Measurements from ENCODE around the gene USHBP1. TPM values are rescaled to one million over a fixed set of nuclear protein-coding genes. Genes with fewer than 3 reads are reported as not detected.

The USHBP1 gene
- total RNA-seq, 2 experiments from 2014 or later: 0.06 TPM; not detected in 1

GRCh38 chr19:17206736-17207581 is 57.6 kb downstream of the USHBP1 start:
- POLR2A ChIA-PET: no interaction called here

GRCh38 chr19:17205237-17206140 is 59.1 kb downstream of the USHBP1 start:
- ChIA-PET CTCF (interaction anchor here (0.6 to 1.9 kb wide), 4 partner anchors 9 to 107 kb away, joined by 4 to 7 read pairs (median 6); partner anchors contain the start of genes USE1 and USHBP1), POLR2A (no interaction called here)

More at GRCh38 chr19:17206736-17207581, 57.6 kb downstream of the USHBP1 start:
- CTCF ChIA-PET: interaction anchor here (1.8 kb wide), 1 partner anchor 58 kb away, joined by 7 read pairs; the partner anchor contains the start of gene USHBP1

- POLR2A ChIA-PET: no interaction called here
- CTCF ChIA-PET: no interaction called here
Measured at GRCh38 chr19:17202713-17203112, 61.8 kb downstream of the USHBP1 start.

GRCh38 chr19:17202249-17202648 is 62.3 kb downstream of the USHBP1 start:
- POLR2A ChIA-PET: no interaction called here
- CTCF ChIA-PET: no interaction called here

- CTCF ChIA-PET: no interaction called here
- POLR2A ChIA-PET: no interaction called here
Measured at GRCh38 chr19:17200408-17201079, 64.0 kb downstream of the USHBP1 start.

Other genes starting within 250 kb of the USHBP1 start
- gene CPAMD8, start 237.9 kb downstream of the USHBP1 start, total RNA-seq: under 1 TPM in 1 of 2 experiments, not detected in 1; 0.15 TPM
- 10 to 100 TPM; 33.8 TPM for gene HAUS8, start 189.3 kb downstream of the USHBP1 start, total RNA-seq
- 100 to 1,000 TPM; 100 to 105 TPM for gene MYO9B, start 189.0 kb downstream of the USHBP1 start, total RNA-seq
- 10 to 100 TPM; 25.7 to 26.4 TPM for gene USE1, start 49.4 kb downstream of the USHBP1 start, total RNA-seq
- 10 to 100 TPM; 20.4 to 22.9 TPM for gene OCEL1, start 38.5 kb downstream of the USHBP1 start, total RNA-seq
- gene NR2F6, start 18.8 kb downstream of the USHBP1 start, total RNA-seq: 10 to 100 TPM in 1 of 2 experiments, 1 to 10 TPM in 1; 9.7 to 10.3 TPM
- gene BABAM1, start 2.7 kb upstream of the USHBP1 start, total RNA-seq: 100 to 1,000 TPM; 129 to 131 TPM
- gene ANKLE1, start 17.2 kb upstream of the USHBP1 start, total RNA-seq: 10 to 100 TPM; 20.6 to 21.0 TPM
- gene ABHD8, start 38.7 kb upstream of the USHBP1 start, total RNA-seq: 1 to 10 TPM; 4.9 to 5.6 TPM
- gene MRPL34, start 41.1 kb upstream of the USHBP1 start, total RNA-seq: 100 to 1,000 TPM; 126 to 132 TPM
- 10 to 100 TPM; 44.1 to 45.9 TPM for gene DDA1, start 44.8 kb upstream of the USHBP1 start, total RNA-seq
- 1 to 10 TPM; 3.2 TPM for gene ANO8, start 70.1 kb upstream of the USHBP1 start, total RNA-seq
- gene GTPBP3, start 72.8 kb upstream of the USHBP1 start, total RNA-seq: 10 to 100 TPM; 55.8 to 56.8 TPM
- not detected for gene PLVAP, start 112.6 kb upstream of the USHBP1 start, total RNA-seq
- gene CCDC194, start 129.5 kb upstream of the USHBP1 start, total RNA-seq: 1 to 10 TPM; 1.3 to 1.4 TPM
- 100 to 1,000 TPM; 121 to 126 TPM for gene BST2, start 140.9 kb upstream of the USHBP1 start, total RNA-seq
- gene MVB12A, start 155.3 kb upstream of the USHBP1 start, total RNA-seq: 10 to 100 TPM; 36.1 to 38.2 TPM
- not detected for gene TMEM221, start 183.9 kb upstream of the USHBP1 start, total RNA-seq
- gene NXNL1, start 196.2 kb upstream of the USHBP1 start, total RNA-seq: not detected
- gene SLC27A1, start 205.8 kb upstream of the USHBP1 start, total RNA-seq: 1 to 10 TPM; 2.5 to 3.2 TPM
- gene PGLS, start 246.9 kb upstream of the USHBP1 start, total RNA-seq: 10 to 100 TPM; 57.9 to 61.9 TPM

All from activated CD8-positive, alpha-beta memory T cell treated with anti-CD3 and anti-CD28 coated beads for 36 hours (primary cell).